ENCODE data around the gene GPR63. TPM values are rescaled to one million over a fixed set of nuclear protein-coding genes. Genes with fewer than 3 reads are reported as not detected.

The GPR63 gene
- total and polyA plus RNA-seq, 8 donors: 0.42 to 1.4 (median 0.87) TPM

- FAIRE-seq: no peak
- TF ChIP-seq CTCF (IDR thresholded peaks at IDR 0.05): no peak
Observed at GRCh38 chr6:96812077-96812703, 25.1 kb downstream of the GPR63 start.

GRCh38 chr6:96811670-96812069, 25.6 kb downstream of the GPR63 start:
- DNase-seq (no peak), ATAC-seq (no peak), FAIRE-seq (no peak)
- Histone ChIP-seq H3K36me3 (no peaks in the 10 kb centered on the region), H3K9me3 (no peaks in the 10 kb centered on the region), H3K4me1 (no peaks in the 10 kb centered on the region), H3K4me3 (no peak overlapping the region), H3K27me3 (no peaks in the 10 kb centered on the region), H3K27ac (no peak overlapping the region)
- TF ChIP-seq CTCF (IDR thresholded peaks at IDR 0.05): no peak
- intact Hi-C loops (cut with DNase I): no loop called here
- 92 to 97% methylated on average over 2 of the region's 2 CpGs for WGBS, 2 donors

More at GRCh38 chr6:96812077-96812703, 25.1 kb downstream of the GPR63 start:
- Histone ChIP-seq H3K9me3 (no peaks in the 10 kb centered on the region), H3K4me1 (no peaks in the 10 kb centered on the region), H3K27ac (no peak overlapping the region), H3K27me3 (no peaks in the 10 kb centered on the region), H3K36me3 (no peaks in the 10 kb centered on the region), H3K4me3 (no peak overlapping the region)
- 84 to 98% methylated on average over 1 of the region's 1 CpG for WGBS, 2 donors
- intact Hi-C loops (cut with DNase I): no loop called here
- ATAC-seq (no peak), DNase-seq (no peak)

GRCh38 chr6:96811136-96811535, 26.1 kb downstream of the GPR63 start:
- Histone ChIP-seq H3K4me1 (no peaks in the 10 kb centered on the region), H3K36me3 (no peaks in the 10 kb centered on the region), H3K4me3 (no peak overlapping the region), H3K27me3 (no peaks in the 10 kb centered on the region), H3K27ac (no peak overlapping the region), H3K9me3 (no peaks in the 10 kb centered on the region)
- FAIRE-seq (no peak), ATAC-seq (no peak), DNase-seq (no peak)
- WGBS, 2 donors: 90 to 93% methylated on average over 5 of the region's 5 CpGs
- no peak for TF ChIP-seq CTCF (IDR thresholded peaks at IDR 0.05)
- intact Hi-C loops (cut with DNase I): no loop called here

- Histone ChIP-seq H3K9me3 (no peaks in the 10 kb centered on the region), H3K27me3 (no peaks in the 10 kb centered on the region), H3K4me3 (no peak overlapping the region), H3K4me1 (no peaks in the 10 kb centered on the region), H3K36me3 (no peaks in the 10 kb centered on the region), H3K27ac (no peak overlapping the region)
- no peak for DNase-seq
- no peak for TF ChIP-seq CTCF (IDR thresholded peaks at IDR 0.05)
- no peak for FAIRE-seq
- no peak for ATAC-seq
- intact Hi-C loops (cut with DNase I): no loop called here
Observed at GRCh38 chr6:96809119-96809518, 28.2 kb downstream of the GPR63 start.

- H3K27ac ChIP-seq: peak overlapping the region in 3 of 4 donors; percentile 16 to 65 (median 38)
- no peak for DNase-seq
- H3K4me1 ChIP-seq: no peaks in the 10 kb centered on the region
- intact Hi-C loops (cut with DNase I): no loop called here
- TF ChIP-seq CTCF (IDR thresholded peaks at IDR 0.05): no peak
- H3K36me3 ChIP-seq: no peaks in the 10 kb centered on the region
- peak; percentile 47 to 71 (median 68) for ATAC-seq
- no peaks in the 10 kb centered on the region for H3K9me3 ChIP-seq
- peak overlapping the region in 2 of 4 donors; percentile 18 to 26 for H3K4me3 ChIP-seq
- H3K27me3 ChIP-seq: no peaks in the 10 kb centered on the region
- no peak for FAIRE-seq
Observed at GRCh38 chr6:96803106-96803481, 34.2 kb downstream of the GPR63 start.
